Muscle layer of colon (tissue), 2 donors: ENCODE results near the gene PRR36.

Experiments
- H3K27ac ChIP-seq: one replicate; pipeline ENCODE4 v1.7.0; 2013; ENCODE audit warnings: low read depth, mild to moderate bottlenecking, low read length, moderate library complexity
- H3K27me3 ChIP-seq, 2 donors: one replicate each; pipeline ENCODE4 v1.7.0; 2013; ENCODE audit warnings: low read length in 2 of 2, mild to moderate bottlenecking in 2 of 2; ENCODE audit not compliant: insufficient read depth in 2 of 2, control insufficient read depth in 1 of 2
- H3K36me3 ChIP-seq: one replicate; pipeline ENCODE4 v1.7.0; 2013; ENCODE audit warnings: mild to moderate bottlenecking, low read length; ENCODE audit not compliant: insufficient read depth
- H3K4me1 ChIP-seq: one replicate; pipeline ENCODE4 v1.7.0; 2013; ENCODE audit warnings: mild to moderate bottlenecking, low read length; ENCODE audit not compliant: insufficient read depth
- H3K4me3 ChIP-seq, 2 donors: one replicate each; pipeline ENCODE4 v1.7.0; 2013; ENCODE audit warnings: low read length in 2 of 2, low read depth in 1 of 2, mild to moderate bottlenecking in 1 of 2, moderate library complexity in 1 of 2
- H3K9ac ChIP-seq: one replicate; pipeline ENCODE4 v1.7.0; 2013; ENCODE audit warnings: low read length
- H3K9me3 ChIP-seq: one replicate; pipeline ENCODE4 v1.7.0; 2013; ENCODE audit warnings: mild to moderate bottlenecking, low read length
- donor health status: abdominal sarcoma.
- donor health status: Adenocarcinoma of cecum.

PRR36 gene

DNA sequence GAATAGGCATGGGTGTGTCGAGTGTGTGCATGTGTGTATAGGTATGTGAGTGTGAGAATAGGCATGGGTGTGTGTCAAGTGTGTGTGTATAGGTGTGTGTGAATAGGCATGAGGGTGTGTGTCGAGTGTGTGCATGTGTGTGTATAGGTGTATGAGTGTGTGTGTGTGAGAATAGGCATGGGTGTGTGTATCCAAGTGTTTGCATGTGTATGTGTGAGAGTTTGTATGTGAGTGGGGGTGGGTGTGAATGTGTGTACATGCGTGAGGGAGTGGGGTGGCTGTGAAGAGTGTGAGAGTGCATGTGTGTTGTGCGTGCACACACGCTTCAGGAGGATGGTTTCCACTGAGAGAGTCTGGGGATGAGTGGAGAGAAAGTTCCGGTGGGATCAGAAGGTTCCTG lies 30.7 kb downstream of the PRR36 start:
- no peak overlapping the region for H3K9ac ChIP-seq
- H3K4me1 ChIP-seq, result no peaks in the 10 kb centered on the region
- H3K4me3 ChIP-seq, result no peak overlapping the region
- no peaks in the 10 kb centered on the region for H3K9me3 ChIP-seq
- no peak overlapping the region for H3K27ac ChIP-seq
- no peaks in the 10 kb centered on the region for H3K36me3 ChIP-seq
- H3K27me3 ChIP-seq, result no peaks in the 10 kb centered on the region

DNA sequence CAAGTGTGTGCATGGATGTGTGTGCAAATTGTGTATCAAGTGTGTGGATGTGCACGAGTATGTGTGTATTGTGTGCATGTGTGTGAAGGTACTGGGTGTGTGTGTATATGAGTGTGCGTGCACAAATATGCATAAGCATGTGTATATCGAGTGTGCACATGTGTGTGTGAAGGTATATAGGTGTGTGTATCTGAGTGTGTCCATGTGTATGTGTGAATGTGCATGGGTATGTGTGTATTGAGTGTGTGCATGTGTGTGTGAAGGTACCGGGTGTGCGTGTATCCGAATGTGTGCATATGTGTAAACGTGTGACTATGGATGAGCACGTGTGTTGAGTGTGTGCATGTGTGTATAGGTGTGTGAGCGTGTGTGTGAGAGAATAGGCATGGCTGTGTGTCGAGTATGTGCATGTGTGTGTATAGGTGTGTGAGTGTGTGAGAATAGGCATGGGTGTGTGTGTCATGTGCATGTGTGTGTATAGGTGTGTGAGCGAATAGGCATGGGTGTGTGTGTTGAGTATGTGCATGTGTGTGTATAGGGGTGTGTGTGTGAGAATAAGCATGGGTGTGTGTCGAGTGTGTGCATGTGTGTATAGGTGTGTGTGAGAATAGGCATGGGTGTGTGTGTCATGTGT lies 31.4 kb downstream of the PRR36 start:
- Histone ChIP-seq H3K9me3 (no peaks in the 10 kb centered on the region), H3K4me1 (no peaks in the 10 kb centered on the region), H3K9ac (no peak overlapping the region), H3K27ac (no peak overlapping the region), H3K36me3 (no peaks in the 10 kb centered on the region), H3K27me3 (no peaks in the 10 kb centered on the region), H3K4me3 (no peak overlapping the region)

DNA sequence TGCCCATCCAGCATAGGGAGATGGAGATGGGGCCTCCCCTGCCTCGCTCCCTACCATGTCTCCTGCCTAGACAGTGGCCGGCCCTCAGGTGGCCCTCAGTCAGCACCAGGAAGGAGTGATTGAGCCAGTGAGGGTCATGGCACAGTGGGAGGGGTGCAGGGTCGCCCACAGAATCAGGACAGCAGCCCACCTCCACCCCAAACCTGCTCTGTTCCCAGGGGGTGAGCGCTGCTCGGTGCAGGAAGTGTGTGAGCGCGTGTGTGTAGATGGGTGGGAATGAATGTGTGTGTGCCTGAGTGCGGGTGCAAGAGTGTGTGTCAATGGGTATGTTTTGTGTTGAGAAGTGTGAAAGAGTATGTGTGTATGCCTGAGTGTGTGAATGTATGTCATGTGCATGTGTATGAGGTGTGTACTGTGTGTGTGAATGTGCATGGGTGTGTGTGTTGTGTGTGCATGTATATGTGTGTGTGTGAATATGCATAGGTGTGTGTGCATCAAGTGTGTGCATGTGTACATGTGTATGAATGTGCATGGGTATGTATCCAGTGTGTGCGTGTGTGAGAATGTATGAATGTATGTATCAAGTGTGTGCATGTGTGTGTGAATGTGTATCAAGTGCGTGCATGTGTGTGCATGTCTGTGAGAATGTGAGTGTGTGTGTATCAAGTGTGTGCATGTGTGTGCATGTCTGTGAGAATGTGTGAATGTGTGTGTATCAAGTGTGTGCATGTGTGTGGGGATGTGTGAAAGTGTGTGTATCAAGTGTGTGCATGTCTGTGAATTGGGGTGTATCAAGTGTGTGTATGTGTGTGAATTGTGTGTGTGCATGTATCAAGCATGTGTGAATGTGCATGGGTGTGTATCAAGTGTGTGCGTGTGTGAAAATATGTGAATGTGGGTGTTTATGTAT lies 32.2 kb downstream of the PRR36 start:
- no peaks in the 10 kb centered on the region for H3K9me3 ChIP-seq
- no peaks in the 10 kb centered on the region for H3K27me3 ChIP-seq
- no peaks in the 10 kb centered on the region for H3K36me3 ChIP-seq
- H3K9ac ChIP-seq, result no peak overlapping the region
- no peak overlapping the region for H3K4me3 ChIP-seq
- no peaks in the 10 kb centered on the region for H3K4me1 ChIP-seq
- no peak overlapping the region for H3K27ac ChIP-seq

DNA sequence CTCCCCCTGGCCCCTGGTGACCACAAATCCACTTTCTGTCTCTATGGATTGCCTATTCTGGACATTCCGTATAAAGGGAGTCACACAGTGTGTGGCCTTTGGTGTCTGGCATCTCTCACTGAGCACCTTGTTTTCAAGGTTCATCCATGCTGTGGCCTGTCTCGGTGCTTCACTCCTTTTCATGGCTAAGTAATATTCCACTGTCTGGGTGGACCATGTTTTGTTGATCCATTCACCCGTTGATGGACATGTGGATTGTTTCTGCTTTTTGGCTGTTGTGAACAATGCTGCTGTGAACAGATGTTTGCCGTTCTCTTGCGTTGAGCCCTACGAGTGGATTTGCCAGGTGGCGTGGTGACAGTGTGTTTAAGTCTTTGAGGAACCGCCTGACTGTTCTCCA lies 33.6 kb downstream of the PRR36 start:
- H3K9me3 ChIP-seq, result no peaks in the 10 kb centered on the region
- H3K27ac ChIP-seq, result no peak overlapping the region
- H3K4me3 ChIP-seq, result no peak overlapping the region
- no peaks in the 10 kb centered on the region for H3K27me3 ChIP-seq
- H3K9ac ChIP-seq, result no peak overlapping the region
- no peaks in the 10 kb centered on the region for H3K4me1 ChIP-seq
- H3K36me3 ChIP-seq, result no peaks in the 10 kb centered on the region

DNA sequence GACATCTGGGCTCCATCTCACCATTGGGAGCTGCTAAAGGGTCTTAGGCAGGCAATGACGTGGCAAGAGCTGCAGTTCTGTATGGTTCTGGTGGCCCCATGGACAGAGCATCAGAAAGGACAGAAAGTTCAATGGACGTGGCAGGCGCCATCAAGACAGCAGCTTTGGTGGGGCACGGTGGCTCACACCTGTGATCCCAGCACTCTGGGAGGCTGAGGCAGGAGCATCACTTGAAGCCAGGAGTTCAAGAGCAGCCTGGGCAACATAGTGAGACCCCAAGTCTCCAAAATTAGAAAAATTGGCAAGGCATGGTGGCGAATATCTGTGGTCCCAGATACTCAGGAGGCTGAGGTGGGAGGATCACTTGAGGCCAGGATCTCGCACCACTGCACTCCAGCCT lies 34.7 kb downstream of the PRR36 start:
- no peak overlapping the region for H3K4me3 ChIP-seq
- no peak overlapping the region for H3K27ac ChIP-seq

DNA sequence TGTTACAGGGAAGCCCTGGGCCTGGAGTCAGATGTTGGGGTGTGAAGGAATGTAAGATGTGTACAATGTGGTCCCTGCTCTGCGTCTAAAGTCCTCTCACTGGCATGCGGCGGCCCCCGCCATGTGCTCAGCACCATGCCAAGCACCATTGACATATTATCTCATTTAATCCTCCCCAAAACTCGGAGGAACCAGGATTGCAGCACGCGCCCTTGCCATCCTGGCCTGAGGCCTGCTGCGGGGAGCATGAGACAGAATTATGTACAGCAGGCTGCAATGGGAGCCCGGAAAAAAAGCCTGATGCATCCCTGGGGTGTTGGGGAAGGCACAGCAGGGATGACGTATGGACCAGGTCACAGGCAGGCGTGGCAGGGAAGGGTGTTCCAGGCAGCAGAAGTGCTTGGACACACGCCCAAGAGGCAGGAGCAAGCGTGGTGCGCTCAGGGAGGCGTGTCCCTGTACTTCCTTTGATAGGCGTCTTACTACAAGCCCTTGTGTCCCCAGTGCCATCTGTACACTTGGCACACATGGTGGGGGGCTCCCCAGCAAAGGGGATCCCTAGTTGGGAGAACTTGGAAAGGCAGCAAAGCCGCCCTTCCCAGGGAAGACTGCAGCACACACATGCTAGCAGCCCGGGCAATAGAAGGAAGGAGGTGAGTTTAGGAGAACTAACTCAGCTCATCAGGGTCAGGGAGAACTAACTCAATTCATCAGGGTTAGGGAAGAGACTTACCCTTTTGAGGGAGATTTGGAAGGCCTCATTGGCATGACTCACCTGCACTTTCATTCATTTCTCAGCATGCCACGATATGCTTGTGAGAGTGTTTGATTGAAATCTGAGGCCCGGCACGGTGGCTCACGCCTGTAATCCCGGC lies 40.7 kb downstream of the PRR36 start:
- H3K36me3 ChIP-seq, result no peaks in the 10 kb centered on the region
- no peaks in the 10 kb centered on the region for H3K9me3 ChIP-seq
- no peak overlapping the region for H3K9ac ChIP-seq
- H3K27me3 ChIP-seq, result no peaks in the 10 kb centered on the region
- no peak overlapping the region for H3K27ac ChIP-seq
- peaks cover 22% of the 10 kb centered on the region for H3K4me1 ChIP-seq
- H3K4me3 ChIP-seq, result no peak overlapping the region

More for the DNA sequence above, 34.7 kb downstream of the PRR36 start:
- no peaks in the 10 kb centered on the region for H3K27me3 ChIP-seq
- no peaks in the 10 kb centered on the region for H3K36me3 ChIP-seq
- no peaks in the 10 kb centered on the region for H3K9me3 ChIP-seq
- no peaks in the 10 kb centered on the region for H3K4me1 ChIP-seq
- no peak overlapping the region for H3K9ac ChIP-seq

DNA sequence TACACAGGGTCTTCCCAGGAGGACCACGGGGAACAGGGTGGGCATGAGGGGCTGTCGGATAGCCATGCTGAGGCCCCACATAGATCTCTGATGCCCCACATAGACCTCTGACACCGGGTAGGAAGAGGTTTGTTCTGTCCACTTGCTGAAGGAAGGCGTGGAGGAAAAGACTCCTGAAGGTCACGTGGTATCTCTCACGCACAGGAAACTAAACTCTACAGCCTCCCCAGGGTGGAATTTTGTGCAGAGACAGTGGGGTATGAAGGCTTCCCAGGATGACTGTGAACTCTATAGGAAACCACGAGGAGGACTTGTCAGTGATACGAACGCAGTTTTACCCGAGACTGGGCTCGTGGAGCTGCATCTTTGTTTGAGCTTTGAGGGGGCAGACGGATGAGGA lies 41.4 kb downstream of the PRR36 start:
- Histone ChIP-seq H3K27me3 (no peaks in the 10 kb centered on the region), H3K4me1 (peaks cover 22% of the 10 kb centered on the region), H3K36me3 (no peaks in the 10 kb centered on the region), H3K4me3 (no peak overlapping the region), H3K9ac (no peak overlapping the region), H3K9me3 (no peaks in the 10 kb centered on the region), H3K27ac (no peak overlapping the region)

DNA sequence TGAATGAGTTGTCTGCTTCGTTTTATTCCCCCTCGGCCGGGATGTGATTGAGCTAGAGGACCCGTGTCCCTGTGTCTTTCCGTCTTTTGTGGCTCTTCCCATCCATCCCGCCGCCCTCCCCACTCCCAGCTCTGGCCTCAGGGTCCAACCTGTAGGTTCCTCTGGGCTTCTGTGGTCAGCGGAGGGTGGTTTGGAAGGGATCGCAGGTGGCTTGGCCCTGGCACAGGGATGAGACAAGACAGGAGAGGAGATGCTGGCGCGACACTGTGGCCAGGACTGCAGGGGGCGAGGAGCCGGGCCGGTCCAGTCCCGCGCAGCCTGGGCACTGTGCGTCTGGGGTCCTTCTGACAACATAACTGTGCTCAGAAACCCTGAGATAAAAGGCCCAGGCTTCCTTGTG lies 42.2 kb downstream of the PRR36 start:
- no peak overlapping the region for H3K27ac ChIP-seq
- H3K27me3 ChIP-seq, result no peaks in the 10 kb centered on the region
- no peaks in the 10 kb centered on the region for H3K9me3 ChIP-seq
- H3K4me3 ChIP-seq, result peak overlapping the region in 1 of 2 donors; percentile 18
- peaks cover 22% of the 10 kb centered on the region for H3K4me1 ChIP-seq
- H3K9ac ChIP-seq, result no peak overlapping the region
- no peaks in the 10 kb centered on the region for H3K36me3 ChIP-seq

DNA sequence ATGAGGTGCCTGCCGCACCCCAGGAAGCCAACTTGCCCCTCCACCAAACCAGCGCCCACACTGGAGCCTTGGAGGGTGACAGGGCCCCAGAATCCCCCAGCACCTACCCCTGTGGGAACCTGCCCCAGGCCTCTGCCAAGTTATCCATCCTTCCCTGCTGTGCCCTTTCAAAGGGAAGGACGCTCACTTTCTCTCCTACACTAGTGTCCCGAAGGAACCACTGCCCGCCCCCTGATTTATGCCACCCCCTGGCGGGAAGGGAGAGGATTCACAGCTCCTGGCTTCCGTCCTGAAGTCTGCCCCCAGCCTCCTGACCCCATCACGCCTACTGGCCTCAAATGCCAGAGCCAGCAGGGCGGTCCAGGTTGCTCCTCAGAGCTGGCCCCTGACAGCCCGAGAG lies 42.7 kb downstream of the PRR36 start:
- Histone ChIP-seq H3K9me3 (no peaks in the 10 kb centered on the region), H3K27me3 (no peaks in the 10 kb centered on the region), H3K4me3 (peak overlapping the region in 1 of 2 donors; percentile 18), H3K36me3 (no peaks in the 10 kb centered on the region), H3K27ac (no peak overlapping the region), H3K9ac (no peak overlapping the region), H3K4me1 (peaks cover 22% of the 10 kb centered on the region)

DNA sequence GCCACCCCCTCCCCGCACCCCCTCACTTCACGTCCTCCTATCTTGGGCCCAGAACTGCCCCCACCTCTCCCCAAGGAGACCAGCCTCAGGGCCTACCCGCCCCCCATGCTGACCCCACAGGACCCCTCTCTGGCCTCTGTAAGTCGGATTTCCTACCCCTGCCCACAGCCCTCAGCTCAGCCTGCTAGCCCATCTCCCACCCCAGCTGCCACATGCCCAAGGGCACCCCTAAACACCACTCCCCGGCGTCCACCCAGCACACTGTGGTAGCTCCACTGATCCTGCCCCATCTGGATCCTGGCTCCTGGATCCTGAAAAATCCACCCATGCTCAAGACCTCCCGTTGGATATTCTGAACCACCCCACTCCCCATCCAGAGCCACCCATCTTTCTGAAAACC lies 43.4 kb downstream of the PRR36 start:
- no peaks in the 10 kb centered on the region for H3K36me3 ChIP-seq
- peaks cover 22% of the 10 kb centered on the region for H3K4me1 ChIP-seq
- no peaks in the 10 kb centered on the region for H3K27me3 ChIP-seq
- no peaks in the 10 kb centered on the region for H3K9me3 ChIP-seq
- H3K9ac ChIP-seq, result no peak overlapping the region
- no peak overlapping the region for H3K27ac ChIP-seq
- peak overlapping the region; percentile 35 to 65 for H3K4me3 ChIP-seq

DNA sequence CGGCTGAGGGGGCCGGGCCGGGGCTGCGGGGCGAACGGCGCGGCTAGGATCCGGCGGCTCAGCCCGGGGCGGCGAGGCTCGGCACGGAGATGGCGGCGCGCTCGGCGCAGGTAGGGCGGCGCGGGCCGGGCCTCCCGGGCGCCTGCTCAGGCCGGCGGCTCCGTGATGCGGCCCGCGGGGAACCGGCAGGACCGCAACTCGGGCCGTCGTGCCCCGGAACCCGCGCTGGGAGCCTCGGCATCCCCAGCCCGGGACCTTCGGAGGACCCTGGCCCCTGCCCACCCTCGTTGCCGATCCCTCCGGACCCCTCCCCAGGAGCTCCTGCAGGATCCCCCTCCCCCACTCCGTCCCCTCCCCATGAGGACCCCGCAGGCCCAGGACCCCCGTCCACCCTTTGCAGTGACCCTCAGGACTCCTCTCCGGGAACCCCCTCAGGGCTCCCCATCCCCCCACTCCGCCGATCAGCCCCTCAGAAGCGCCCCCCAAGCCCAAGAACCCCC lies 43.9 kb downstream of the PRR36 start:
- H3K9me3 ChIP-seq, result no peaks in the 10 kb centered on the region
- H3K4me3 ChIP-seq, result peak overlapping the region; percentile 45 to 65
- H3K4me1 ChIP-seq, result peaks cover 22% of the 10 kb centered on the region
- H3K9ac ChIP-seq, result no peak overlapping the region
- no peaks in the 10 kb centered on the region for H3K36me3 ChIP-seq
- H3K27me3 ChIP-seq, result no peaks in the 10 kb centered on the region
- H3K27ac ChIP-seq, result no peak overlapping the region
